B cell (primary cell): ENCODE results near the gene FOXJ1.

Experiments used
- CTCF ChIP-seq: fragments of 200-600 bp; IDR thresholded peaks from one replicate; pipeline ENCODE4 v1.8.0; 2022; ENCODE audit warnings: antibody characterized with exemption, mild to moderate bottlenecking
- EZH2 ChIP-seq: IDR thresholded peaks from 2 replicates; pipeline ENCODE4 v1.6.1; 2012; ENCODE audit warnings: borderline replicate concordance, low read depth, mild to moderate bottlenecking, moderate library complexity, low read length; ENCODE audit not compliant: insufficient read depth, poor library complexity, severe bottlenecking

- no peak for TF ChIP-seq CTCF
- TF ChIP-seq EZH2: no peak
These were observed 47.0 kb downstream of the FOXJ1 start for GRCh38 chr17:76094046-76094445.
